GM12891 (cell line): Measurements from ENCODE around the gene NRXN3.

ENCODE experiments used
- PAX5 ChIP-seq: IDR thresholded peaks from 2 replicates; pipeline ENCODE4 v1.6.1; 2011; ENCODE audit warnings: low read length, moderate library complexity, mild to moderate bottlenecking; ENCODE audit not compliant: insufficient read depth, severe bottlenecking
- POLR2A ChIP-seq: IDR thresholded peaks from 2 replicates; pipeline ENCODE4 v1.6.1; 2011; ENCODE audit warnings: low read depth, low read length, control low read depth
- POLR2AphosphoS5 ChIP-seq: IDR thresholded peaks from 2 replicates; pipeline ENCODE4 v1.6.1; 2011; ENCODE audit warnings: low read depth, low read length, control low read depth
- POU2F2 ChIP-seq: IDR thresholded peaks from 2 replicates; pipeline ENCODE4 v1.6.1; 2011; ENCODE audit warnings: low read depth, mild to moderate bottlenecking, control low read depth, low read length, moderate library complexity
- SPI1 ChIP-seq: IDR thresholded peaks from 2 replicates; pipeline ENCODE4 v1.6.1; 2011; ENCODE audit warnings: low read depth, low read length, control low read depth
- TAF1 ChIP-seq: IDR thresholded peaks from 2 replicates; pipeline ENCODE4 v1.6.1; 2011; ENCODE audit warnings: low read depth, low read length, control low read depth

GRCh38 chr14:79585845-79586244 lies 1415.7 kb downstream of the NRXN3 start:
- TF ChIP-seq POU2F2 (no peak), POLR2A (no peak), POLR2AphosphoS5 (no peak), TAF1 (no peak), SPI1 (no peak), PAX5 (no peak)
